Measurements from ENCODE around the gene GFY.

DNA sequence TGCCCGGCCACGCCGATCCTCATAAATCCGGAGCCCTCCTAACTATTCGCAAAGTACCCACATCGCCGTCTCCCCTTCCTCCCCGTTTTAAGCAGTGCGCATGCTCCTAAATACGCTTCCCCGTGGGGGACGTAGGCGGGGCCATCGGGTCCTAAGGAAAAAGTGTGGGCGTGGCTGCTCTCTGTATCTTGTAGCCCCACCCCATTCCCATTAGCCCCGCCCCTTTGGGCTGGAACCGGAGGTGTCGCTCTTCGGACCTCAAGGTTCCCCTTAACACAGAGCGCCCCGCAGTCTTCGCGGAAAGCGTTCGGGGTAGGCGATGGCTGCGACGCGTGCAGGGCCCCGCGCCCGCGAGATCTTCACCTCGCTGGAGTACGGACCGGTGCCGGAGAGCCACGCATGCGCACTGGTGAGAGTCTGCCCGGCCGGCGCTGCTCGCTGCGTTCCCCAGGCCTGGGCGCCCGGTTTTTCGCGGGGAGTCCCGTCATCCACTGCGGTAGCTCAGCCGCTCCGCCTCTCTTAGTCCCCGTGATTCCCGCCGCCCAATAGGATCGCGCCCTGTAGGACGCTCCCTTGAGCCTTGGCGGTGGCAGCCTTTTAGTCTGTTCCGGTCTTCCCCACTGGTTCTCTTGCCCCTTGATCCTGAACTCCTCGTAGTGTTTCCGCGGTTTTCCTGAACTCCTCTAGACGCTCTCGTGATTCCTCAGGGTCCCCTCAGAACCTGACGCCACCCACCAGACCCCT is 28.0 kb downstream of the GFY start, which contains the start of gene ALDH16A1:
- TF ChIP-seq CTCF (IDR thresholded peaks at IDR 0.05) = peak in 1 of 4 experiments; percentile 2
- TF ChIP-seq POLR2A (IDR thresholded peaks at IDR 0.05) = peak; percentile 67 to 83
